Measurements from ENCODE around the gene CMIP. TPM values are rescaled to one million over a fixed set of nuclear protein-coding genes. Genes with fewer than 3 reads are reported as not detected.

CMIP gene
- total RNA-seq, 2 experiments from 2014 or later: 26.3 to 29.1 TPM

DNA sequence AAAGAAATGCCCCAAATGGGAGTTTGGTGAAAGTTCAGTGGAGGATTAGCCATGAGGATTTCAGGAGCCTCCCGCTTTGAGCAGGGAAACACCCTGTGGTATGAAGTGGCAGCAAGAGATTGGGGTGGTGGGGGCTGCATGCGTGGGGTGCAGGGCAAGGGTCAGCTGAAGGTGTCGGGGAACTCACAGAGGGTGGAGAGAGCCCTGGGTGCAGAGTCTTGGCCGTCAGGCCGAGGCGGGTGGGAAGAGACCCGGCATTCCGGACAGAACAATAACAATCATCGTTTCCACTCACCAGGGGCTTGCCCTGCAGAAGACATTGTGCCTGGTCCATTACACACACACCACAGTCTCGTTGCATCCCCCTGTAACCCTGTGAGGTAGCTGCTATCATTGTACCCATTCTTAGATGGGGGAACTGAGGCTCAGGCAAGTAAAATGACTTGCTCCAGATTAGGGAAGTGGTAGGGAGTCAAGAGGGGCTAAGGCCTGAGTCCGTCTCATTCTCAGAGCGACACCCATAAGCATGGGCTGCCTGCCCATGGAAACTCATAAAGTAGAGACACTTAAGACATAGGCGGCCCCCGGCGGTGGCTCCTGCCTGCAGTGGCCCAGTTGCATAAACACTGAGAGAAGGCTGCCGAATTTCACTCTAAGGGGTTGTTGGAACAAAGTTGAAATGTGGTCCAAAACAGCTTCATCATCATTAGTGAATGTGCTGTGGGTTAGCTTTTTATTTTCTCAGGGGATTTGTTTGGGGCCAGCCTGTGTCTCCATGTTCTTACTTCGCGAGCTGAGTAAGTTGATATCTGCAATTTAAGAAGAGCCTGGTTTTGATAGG, 93.3 kb downstream of the CMIP start:
- ChIA-PET CTCF (no interaction called here), POLR2A (interaction anchor here (0.7 kb wide), 1 partner anchor 16 kb away, joined by 12 read pairs; no protein-coding TSS in a partner anchor)

DNA sequence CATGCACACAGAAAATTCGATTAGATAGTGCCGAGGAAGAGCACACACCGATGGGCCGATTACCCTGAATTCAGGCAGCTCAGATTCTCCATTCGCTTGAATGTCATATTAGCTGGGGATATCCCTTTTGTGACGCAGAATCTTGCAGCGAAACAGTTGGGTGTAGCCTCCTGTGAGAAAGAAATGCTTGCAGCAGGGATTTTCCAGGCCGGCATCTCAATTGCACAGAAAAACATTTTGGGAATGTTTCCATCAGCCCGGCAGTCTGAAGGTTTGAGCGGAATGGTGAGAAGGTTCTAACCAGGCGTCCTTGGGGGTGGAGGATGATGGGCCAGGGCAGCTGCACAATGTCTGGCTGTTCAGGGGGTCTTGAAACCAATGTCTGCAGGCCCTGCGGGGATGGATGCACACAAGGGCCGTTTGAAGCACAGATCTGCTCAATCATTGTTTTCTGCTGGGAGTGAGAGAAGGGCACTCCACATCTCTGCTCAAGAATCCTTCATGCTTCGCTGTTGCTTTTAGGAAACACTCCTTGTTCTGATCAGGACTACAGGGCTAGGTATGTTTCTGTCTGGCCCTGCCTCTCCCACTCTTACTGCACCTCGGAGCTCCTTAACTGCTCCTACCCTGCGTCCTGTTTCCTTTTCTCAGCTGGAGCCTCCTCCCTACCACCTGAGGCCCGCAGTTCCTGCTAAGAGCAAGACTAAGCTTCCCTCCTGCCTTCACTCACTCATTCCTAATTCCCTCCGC, 94.6 kb downstream of the CMIP start:
- CTCF ChIA-PET: no interaction called here
- POLR2A ChIA-PET: no interaction called here

DNA sequence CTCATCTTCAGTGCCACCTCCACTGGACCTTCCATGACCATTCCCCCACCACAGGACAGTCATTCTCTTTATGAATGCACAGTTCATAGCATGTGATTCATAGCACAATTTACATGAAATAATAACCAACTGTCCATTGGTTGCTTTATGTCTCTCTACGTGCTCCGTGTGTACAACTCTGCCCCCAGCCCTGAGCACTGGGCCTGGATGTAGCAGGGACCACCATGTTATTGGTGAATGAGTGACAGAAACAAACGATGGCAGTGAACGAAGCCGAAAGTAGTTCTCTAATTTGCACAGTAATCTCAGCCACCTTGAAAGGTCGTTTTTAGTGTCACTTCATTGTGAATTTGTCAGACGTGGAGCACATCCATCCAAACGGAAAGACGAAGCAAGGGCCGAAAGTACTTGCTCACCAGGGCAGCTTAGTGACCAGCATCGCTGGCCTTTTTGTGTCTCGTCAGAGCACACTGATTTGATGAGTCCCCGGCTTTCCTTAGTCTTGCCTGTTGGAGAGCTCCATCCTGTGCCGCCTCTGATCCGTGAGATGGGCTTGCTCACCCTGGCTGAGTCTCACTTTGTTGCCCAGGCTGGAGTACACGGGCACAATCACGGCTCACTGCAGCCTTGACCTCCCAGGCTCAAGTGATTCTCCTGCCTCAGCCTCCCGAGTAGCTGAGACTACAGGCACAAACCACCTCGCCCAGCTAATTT, 95.3 kb downstream of the CMIP start:
- ChIA-PET POLR2A (no interaction called here), CTCF (interaction anchor here (0.7 kb wide), 1 partner anchor 34 kb away, joined by 3 read pairs; no protein-coding TSS in a partner anchor)

DNA sequence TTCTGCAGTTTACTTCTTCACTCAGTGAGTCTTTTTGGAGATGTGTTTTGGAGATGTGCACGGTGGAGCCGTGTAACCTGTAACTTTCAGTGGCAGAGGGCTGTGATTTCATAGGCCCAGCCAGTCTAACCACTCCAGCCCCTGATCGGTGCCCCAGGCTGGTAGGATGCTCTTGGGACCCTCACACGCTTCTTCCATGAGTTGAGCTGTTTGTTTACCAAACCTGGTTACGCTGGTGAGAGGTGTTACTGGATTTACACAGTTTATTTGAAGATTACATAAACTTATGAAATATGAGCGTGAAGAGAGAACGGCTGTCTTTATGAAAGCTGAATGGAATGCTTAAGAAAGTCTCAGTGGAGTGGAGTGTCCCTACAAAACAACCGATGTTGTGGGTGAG, 96.7 kb downstream of the CMIP start:
- ChIA-PET CTCF (no interaction called here), POLR2A (no interaction called here)

DNA sequence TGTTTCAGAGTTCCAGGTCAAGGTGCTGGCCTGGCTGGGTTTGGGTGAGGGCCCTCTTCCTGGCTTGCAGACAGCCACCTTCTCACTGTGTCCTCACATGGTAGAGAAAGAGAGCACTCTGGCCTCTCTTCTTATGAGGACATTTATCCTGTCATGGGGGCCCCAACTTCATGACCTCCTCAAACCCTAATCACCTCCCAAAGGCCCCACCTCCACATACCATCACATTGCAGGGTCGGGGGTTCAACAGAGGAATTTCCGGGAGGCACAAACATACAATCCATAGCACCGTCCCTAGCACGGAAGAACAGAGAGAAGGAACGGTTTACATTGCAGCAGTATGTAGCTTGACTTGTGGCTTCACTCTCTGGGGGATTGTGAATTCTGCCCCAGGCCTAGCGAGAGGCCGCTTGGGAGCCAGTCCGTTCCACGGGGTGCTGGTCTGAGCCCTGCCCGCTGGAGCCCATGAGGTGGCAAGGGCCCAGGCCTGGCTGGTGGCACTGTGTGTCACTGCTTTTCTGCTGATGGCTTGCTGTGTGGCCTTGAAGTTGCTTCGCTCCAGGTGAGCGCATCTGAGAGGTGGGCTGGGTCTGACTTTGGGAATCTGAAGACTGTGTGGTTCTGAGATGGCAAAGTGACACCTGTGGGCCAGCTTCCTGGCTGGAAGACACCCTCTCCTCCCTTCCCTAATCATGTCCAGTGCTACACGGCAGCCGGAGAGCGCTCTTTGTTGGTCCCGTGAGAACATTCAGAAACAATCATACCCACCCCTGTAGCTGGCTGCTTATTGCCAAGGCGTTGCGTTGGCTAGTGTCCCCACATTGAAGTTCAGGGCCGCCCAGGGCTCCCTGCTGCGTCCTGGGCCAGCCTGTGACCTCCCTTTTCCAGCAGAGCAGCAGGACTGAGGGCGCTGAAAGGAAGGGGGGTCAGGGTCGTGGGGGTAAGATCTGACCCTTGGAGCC, 98.3 kb downstream of the CMIP start:
- ChIA-PET CTCF (interaction anchor here (1.4 kb wide), 1 partner anchor 8 kb away, joined by 3 read pairs; no protein-coding TSS in a partner anchor), POLR2A (no interaction called here)

DNA sequence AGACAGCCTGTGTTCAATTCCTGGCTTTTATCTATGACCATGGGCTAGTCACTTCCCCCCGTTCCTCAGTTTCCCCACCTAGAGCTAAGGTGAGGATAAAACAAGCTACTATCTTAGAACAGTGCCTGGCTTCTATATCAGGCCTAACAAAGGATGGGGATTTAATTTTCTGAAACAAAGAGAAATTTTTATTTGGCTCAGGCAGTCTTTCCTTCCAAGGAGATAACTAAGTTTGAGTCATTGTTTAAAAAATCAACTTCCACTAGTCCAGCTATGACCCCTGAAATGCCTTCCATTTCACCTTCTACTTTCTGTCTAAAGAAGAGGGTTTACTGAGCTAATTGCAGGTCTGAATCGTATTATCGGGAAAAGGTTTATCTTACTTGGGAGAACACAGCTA, 99.0 kb downstream of the CMIP start:
- ChIA-PET POLR2A (no interaction called here), CTCF (interaction anchor here (0.8 to 1.4 kb wide), 2 partner anchors 8 to 118 kb away, joined by 3 read pairs; no protein-coding TSS in a partner anchor)

DNA sequence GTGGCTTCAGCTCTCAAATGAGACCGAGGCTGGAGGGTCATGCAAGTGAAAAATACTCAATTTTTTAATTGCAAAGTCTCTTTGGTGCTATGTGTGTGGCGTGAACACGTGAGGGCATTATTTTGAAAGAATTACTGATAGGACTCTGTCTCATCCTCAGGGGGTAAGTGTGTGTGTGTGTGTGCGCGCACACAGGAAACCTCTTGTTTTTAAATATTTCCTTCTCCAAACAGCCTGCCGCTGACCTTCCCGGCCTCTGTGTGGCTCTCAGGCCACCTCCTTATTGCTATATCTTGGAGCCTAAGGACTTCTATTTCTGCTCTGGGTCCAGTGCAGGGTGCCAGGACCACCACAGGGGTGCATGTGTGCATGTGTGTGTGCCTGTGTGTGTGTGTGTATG, 99.7 kb downstream of the CMIP start:
- ChIA-PET POLR2A (no interaction called here), CTCF (interaction anchor here (0.8 to 1.4 kb wide), 2 partner anchors 9 to 118 kb away, joined by 3 read pairs; no protein-coding TSS in a partner anchor)

DNA sequence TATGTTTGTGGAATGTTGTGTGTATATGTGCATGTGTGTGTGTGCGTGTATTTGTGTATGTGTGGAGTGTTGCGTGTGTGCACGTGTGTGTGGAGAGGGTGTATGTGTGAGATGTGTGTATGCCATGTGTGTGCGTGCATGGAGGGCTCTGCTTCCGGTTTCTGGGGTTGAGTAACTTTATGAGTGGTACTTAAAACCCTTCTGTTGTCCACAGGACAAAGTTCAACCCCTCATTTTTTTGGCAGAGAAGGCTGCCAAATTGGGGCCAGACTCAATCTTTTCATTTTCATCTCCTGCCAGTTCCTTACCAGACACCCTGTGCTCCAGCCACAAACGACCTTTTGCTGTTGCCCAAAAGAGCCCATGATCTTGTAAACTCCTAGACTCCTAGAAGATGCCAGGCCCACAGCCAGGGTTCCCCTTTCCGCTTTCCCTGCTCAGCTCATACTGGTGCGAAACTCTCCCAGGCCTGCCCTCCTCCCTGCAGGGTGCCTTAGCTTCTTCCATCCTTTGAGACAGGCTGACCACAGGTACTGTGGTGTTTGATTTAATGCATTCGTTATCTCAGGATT, 100.2 kb downstream of the CMIP start:
- ChIA-PET POLR2A (no interaction called here), CTCF (interaction anchor here (1.4 kb wide), 1 partner anchor 9 kb away, joined by 3 read pairs; no protein-coding TSS in a partner anchor)

DNA sequence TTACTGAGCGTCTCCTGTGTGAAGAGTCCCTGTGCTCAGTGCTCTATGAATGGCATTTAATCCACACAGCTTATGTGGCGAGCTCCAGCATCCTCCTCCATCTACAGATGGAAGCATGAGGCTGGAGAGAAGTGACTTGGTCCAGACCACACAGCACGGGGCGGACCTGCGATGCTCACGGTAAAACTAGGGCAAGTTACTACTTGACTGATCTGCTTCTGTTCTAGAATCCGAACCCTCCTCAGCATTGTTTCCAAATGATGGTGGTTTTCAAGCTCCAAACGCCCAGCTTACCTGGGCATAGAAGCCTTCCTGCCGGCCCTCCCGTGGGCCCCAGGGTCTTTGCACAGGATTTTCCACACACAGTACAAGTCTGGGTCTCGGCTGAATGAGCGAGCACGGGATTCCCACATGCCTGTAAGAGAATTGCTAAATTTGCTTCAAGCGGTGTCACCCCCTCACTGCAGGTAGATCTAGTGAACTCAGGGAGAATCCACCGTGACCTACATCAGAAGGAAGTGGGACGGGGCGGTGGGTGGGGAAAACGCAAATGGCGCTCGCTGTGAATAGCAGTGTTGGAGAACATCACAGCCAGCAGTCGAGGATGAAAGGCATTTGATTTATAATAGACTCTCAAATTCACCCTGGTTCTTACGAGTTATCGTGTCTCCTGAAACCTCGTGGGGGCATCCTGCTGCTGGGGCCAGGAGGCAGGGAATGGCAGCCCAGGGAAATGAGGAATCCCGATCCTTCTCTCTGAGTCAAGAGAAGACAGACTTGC, 101.1 kb downstream of the CMIP start:
- ChIA-PET CTCF (no interaction called here), POLR2A (no interaction called here)

DNA sequence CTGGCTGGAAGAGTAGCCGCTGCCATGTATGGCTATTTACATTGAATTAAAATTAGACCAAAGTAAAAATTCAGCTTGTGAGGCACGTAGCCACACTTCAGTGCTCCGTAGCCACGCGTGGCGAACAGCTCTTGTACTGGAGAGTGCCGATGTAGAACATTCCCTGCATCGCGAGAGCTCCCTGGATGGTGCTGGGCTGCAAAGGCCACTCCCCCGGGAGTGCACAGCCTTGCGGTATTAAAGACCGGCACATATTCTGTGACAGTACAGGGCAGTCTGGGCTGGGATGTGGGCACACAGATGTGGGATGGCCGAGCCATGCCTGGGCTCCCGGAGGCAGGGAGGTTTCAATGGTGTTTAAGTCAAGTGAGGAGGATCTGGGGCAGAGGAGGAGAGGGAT, 102.2 kb downstream of the CMIP start:
- ChIA-PET POLR2A (no interaction called here), CTCF (no interaction called here)

DNA sequence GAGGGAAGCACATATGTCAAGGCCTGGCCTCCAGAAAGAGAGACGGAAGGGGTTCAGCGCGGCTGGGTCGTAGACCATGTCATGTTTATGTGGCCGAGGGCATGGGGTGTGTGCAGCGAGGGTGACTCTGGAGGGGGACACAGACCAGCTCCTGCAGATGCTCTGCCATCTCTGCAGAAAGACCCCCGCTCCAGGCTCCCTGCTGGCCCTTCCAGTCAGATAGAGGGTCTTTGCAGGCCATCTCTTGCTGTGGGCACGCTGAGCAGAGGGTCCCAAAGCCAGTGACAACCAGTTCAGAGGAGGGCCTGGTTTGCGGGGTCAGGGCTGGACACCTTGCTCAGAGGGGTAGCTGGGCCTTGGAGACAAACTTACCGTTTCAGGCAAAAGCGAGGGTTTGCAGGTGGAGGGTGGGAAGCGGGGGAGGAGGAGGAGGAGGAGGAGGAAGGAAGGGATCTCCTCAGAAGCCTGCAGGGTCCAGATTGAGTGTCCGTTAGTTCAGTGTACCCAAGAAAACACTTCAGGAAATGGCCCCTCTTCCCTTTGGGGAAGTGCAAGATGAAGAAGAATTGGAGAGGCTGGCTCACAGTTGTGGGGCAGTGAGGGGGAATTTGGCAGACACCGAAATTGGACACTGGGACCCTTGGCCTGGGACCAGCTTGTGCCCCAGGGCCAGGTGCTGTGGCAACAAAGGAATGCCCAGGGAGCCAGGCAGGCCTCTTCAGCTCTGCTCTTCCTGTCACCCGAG, 102.8 kb downstream of the CMIP start:
- ChIA-PET POLR2A (no interaction called here), CTCF (no interaction called here)

DNA sequence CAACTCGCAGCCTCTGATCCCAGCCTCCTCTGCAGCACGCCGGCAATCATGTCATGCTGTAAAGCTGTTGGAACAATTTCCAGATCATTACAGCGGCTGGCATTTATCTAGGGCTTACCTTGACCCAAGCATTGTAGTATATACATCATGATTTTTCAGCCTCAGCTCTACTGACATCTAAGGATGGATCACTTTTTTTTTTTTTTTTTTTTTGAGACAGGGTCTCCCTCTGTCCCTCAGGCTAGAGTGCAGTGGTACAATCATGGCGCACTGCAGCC, 103.3 kb downstream of the CMIP start:
- ChIA-PET CTCF (no interaction called here), POLR2A (no interaction called here)

DNA sequence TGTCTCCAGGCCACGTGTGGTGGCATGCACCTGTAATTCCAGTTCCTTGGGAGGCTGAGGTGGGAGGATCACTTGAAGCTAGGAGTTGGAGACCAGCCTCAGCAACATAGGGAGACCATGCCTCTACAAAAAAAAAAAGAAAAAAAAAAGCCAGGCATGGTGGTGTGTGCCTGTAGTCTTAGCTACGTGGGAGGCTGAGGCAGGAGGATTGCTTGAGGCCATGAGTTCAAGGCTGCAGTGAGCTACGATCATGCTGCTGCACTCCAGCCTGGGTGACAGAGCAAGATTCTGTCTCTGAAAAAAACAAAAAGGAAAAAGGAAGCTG, 103.9 kb downstream of the CMIP start:
- ChIA-PET POLR2A (no interaction called here), CTCF (no interaction called here)

DNA sequence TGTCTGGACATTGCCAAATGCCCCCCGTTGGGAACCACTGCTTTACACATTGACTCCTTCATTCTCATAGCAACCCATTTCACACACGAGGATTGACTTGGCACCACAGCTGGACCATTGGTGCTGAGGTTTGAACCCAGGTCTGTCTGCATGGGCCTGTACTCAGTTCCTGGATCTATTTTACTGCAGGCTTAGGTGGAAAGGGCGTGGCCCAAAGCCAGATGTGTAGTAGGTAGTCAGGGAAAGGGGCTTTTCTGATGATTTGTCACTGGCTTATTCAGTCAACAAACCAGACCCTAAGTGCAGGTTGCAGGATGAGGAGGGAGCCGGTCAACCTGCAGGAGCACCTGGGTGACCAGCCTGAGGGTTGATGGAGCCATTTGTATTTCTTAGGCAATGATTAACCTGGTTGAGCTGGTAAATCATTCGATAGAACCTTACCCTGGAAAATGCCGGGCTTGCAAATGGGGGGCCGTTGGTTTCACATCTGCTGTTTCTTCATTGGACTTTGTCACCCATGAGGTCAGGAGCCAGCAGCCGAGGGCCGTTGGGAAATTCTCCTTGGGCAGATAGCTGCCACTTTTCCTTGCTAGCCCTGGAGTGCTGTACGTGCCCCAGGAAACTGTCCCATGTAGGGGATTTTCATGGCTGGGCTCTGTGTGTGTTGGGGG, 104.4 kb downstream of the CMIP start:
- ChIA-PET CTCF (no interaction called here), POLR2A (no interaction called here)

DNA sequence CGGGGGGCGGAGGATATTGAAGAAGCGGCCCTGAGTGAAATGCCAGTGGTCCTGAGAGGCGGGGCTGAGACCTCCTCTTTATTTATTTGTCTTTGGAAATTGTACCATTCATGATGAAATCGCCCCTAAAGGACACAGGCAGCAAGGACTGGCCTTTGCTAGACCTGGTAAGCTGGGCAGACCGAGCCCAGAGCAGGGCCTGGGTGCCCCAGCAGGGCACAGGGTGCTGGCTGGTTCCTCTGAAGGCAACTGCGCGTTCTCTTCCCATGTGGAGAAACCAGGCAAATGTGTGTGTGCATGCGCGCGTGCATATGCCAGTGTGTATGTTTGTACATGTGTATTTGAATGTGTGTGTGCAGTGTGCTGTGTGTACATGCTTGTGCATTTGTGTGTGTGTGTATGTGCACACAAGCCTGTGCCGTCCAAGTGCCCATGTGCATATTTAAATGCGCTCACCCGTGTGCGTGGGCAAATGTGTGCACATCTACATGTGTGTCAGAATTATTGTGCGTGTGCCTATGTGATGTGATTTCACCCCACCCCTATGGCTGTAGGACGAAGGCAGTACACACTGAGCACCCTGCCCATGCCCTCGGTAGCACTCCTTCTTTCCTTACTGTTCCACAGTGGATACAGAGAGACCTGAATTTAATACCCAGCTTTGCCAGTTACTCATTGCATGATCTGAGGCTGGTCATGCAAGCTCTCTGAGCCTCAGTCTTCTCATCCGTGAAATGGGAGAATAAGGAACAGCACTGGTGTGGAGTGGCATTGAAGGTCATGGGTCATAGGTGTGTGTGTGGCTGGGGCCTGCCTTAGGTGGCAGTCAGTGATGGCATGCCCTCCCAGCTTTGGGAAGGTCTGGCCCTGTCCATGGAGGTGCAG, 105.2 kb downstream of the CMIP start:
- ChIA-PET POLR2A (no interaction called here), CTCF (no interaction called here)

DNA sequence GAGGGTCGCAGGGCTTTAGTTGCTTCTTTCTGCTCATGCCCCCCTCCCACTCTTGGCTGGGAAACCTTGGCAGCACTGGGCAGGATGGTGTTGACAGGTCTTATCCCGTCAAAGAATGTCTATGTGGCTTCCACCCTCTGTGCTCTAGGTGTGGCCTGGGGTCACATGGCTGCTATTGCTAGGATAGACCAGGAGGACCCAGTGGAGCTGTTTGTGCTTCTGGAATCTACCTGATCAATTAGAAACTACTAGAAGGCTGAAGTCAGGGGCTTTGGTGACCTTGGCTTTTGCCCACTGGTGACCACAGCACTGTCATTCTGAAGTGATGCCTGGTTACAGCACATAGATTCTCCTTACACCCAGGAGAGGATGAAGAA, 105.8 kb downstream of the CMIP start:
- CTCF ChIA-PET: no interaction called here

More for the DNA sequence above, 105.8 kb downstream of the CMIP start:
- POLR2A ChIA-PET: no interaction called here
